Ovary (tissue), 9 donors: Measurements from ENCODE around the gene MAPKAPK2. TPM values are rescaled to one million over a fixed set of nuclear protein-coding genes. Genes with fewer than 3 reads are reported as not detected.
"Not testable (repeated sequence)": the region's sequence is repeated elsewhere in the genome, so short reads cannot be mapped to it uniquely, and the experiment has no call there.

Source experiments
- DNase-seq, 5 donors: peaks; one replicate each; pipeline ENCODE4 v3.0.0-alpha.2; 2019 to 2020
- H3K27ac ChIP-seq, 2 donors: fragments of 200-600 bp; one replicate each; pipeline versions ENCODE4 v1.5.1 to v1.8.0; 2019 to 2022
- H3K27me3 ChIP-seq: fragments of 200-600 bp; one replicate; pipeline ENCODE4 v1.8.0; 2022
- H3K36me3 ChIP-seq: fragments of 200-600 bp; sonication (generic); one replicate; pipeline ENCODE4 v1.5.1; 2019
- H3K4me1 ChIP-seq: one replicate; pipeline ENCODE4 v1.8.1; 2013; ENCODE audit warnings: mild to moderate bottlenecking, moderate library complexity; ENCODE audit not compliant: insufficient read depth
- H3K4me3 ChIP-seq: fragments of 200-600 bp; sonication (generic); one replicate; pipeline ENCODE4 v1.5.1; 2017
- H3K9me3 ChIP-seq, 2 donors: fragments of 200-600 bp in 1 of 2; sonication (generic) in 1 of 2; one replicate each; pipeline versions ENCODE4 v1.5.1 to v1.8.1; 2013 to 2019; ENCODE audit warnings: mild to moderate bottlenecking in 1 of 2, moderate library complexity in 1 of 2
- CTCF ChIP-seq, 3 donors: fragments of 450-650 bp in 2 of 3; fragments of 200-600 bp in 1 of 3; IDR thresholded peaks; one replicate each; pipeline versions ENCODE4 v1.5.1 to v1.8.0; 2016 to 2022; ENCODE audit warnings: antibody characterized with exemption in 3 of 3, mild to moderate bottlenecking in 1 of 3
- EP300 ChIP-seq: sonication (generic); formaldehyde crosslinking; IDR thresholded peaks from one replicate; pipeline ENCODE4 v1.6.1; 2017; ENCODE audit warnings: antibody characterized with exemption
- POLR2A ChIP-seq: fragments of 450-650 bp; IDR thresholded peaks from one replicate; pipeline ENCODE4 v1.6.1; 2017; ENCODE audit warnings: antibody characterized with exemption, mild to moderate bottlenecking, moderate library complexity
- WGBS, 3 donors: extraction: QIAGEN DNeasy Blood & Tissue Kit in 1 of 3; methylation state at CpG; one replicate each; pipeline versions ENCODE4 v1.1.5 to v1.1.7; 2013 to 2017; 5-methylcytosine and 5-hydroxymethylcytosine counted together
- intact Hi-C, 4 donors: fragments of 100-400 bp; cut with DNase I; formaldehyde crosslinking; loops; one replicate each; pipeline versions ENCODE4 v1.11.0 to v1.15.1; 2022 to 2023
- polyA plus RNA-seq, 2 donors: library from polyadenylated mRNA; stranded (reverse); fragments of 200-250 nt in 1 of 2; fragments of 350-450 nt in 1 of 2; fragmentation: Illumina TruSeq in 1 of 2; extraction: RNeasy Lipid Tissue Mini Kit (QIAGEN cat#74804) in 1 of 2; gene quantifications; one replicate each; pipeline ENCODE4 v1.2.3, GENCODE V29; 2013 to 2014
- total RNA-seq, 7 donors: library from RNA; depleted of rRNA in 2 of 7; stranded (reverse); fragments of >200 nt in 2 of 7; fragmentation: NEBNext Ultra II Directional in 3 of 7; extraction: Animal tissue kit (Norgen Biotek cat#: 25700) in 3 of 7; gene quantifications; one replicate each; pipeline versions ENCODE4 v1.1.0 to v1.2.4, GENCODE V29; 2016 to 2023
- donor health status: DM: no; HTN: no; CAD: no; lungs with moderate emphysema.
- donor health status: DM: no; HTN: no; CAD: no.
- donor health status: Bipolar disorder and iron deficiency.
- donor health status: DM: yes; HTN: yes; CAD: no.
- donor health status: DM: no; HTN: no; CAD: no.
- donor health status: DM: yes; HTN: yes; CAD: no.

The MAPKAPK2 gene
- total and polyA plus RNA-seq, 9 donors = 28.4 to 71.2 (median 64.7) TPM

GRCh38 chr1:206774093-206774492 is 89.4 kb downstream of the MAPKAPK2 start:
- Histone ChIP-seq H3K4me3 (no peak overlapping the region), H3K4me1 (no peaks in the 10 kb centered on the region), H3K27ac (no peak overlapping the region), H3K36me3 (no peaks in the 10 kb centered on the region), H3K27me3 (no peaks in the 10 kb centered on the region), H3K9me3 (no peaks in the 10 kb centered on the region)
- WGBS, 3 donors = 75 to 88% (median 77%) methylated on average over 3 of the region's 3 CpGs
- DNase-seq = no peak
- no peak for TF ChIP-seq POLR2A
- no peak for TF ChIP-seq EP300
- TF ChIP-seq CTCF (IDR thresholded peaks at IDR 0.05) = no peak
- intact Hi-C loops = no loop called here

GRCh38 chr1:206776229-206776628 is 91.5 kb downstream of the MAPKAPK2 start:
- WGBS, 3 donors = 83 to 88% (median 85%) methylated on average over 4 of the region's 4 CpGs
- Histone ChIP-seq H3K27ac (no peak overlapping the region), H3K27me3 (no peaks in the 10 kb centered on the region), H3K36me3 (no peaks in the 10 kb centered on the region), H3K4me1 (no peaks in the 10 kb centered on the region), H3K9me3 (no peaks in the 10 kb centered on the region), H3K4me3 (no peak overlapping the region)
- TF ChIP-seq POLR2A = no peak
- no peak for TF ChIP-seq EP300
- no peak for TF ChIP-seq CTCF (IDR thresholded peaks at IDR 0.05)
- intact Hi-C loops = no loop called here
- DNase-seq = no peak

- Histone ChIP-seq H3K27ac (no peak overlapping the region), H3K4me3 (no peak overlapping the region), H3K36me3 (no peaks in the 10 kb centered on the region), H3K9me3 (no peaks in the 10 kb centered on the region), H3K4me1 (no peaks in the 10 kb centered on the region), H3K27me3 (no peaks in the 10 kb centered on the region)
- TF ChIP-seq CTCF (IDR thresholded peaks at IDR 0.05) (no peak), POLR2A (no peak), EP300 (no peak)
- intact Hi-C loops = no loop called here
- WGBS, 3 donors = 91 to 96% (median 94%) methylated on average over 7 of the region's 7 CpGs
- DNase-seq = no peak
These were observed 93.3 kb downstream of the MAPKAPK2 start for GRCh38 chr1:206778031-206778430.

GRCh38 chr1:206778911-206779310 is 94.2 kb downstream of the MAPKAPK2 start:
- 70 to 73% (median 73%) methylated on average over 6 of the region's 6 CpGs for WGBS, 3 donors
- H3K4me3 ChIP-seq, H3K36me3 ChIP-seq, H3K27me3 ChIP-seq, intact Hi-C loops, H3K4me1 ChIP-seq, DNase-seq, H3K9me3 ChIP-seq, H3K27ac ChIP-seq: not testable (repeated sequence)

GRCh38 chr1:206779638-206780037 is 94.9 kb downstream of the MAPKAPK2 start:
- DNase-seq = no peak
- Histone ChIP-seq H3K27me3 (no peaks in the 10 kb centered on the region), H3K9me3 (no peaks in the 10 kb centered on the region), H3K4me3 (no peak overlapping the region), H3K27ac (no peak overlapping the region), H3K4me1 (no peaks in the 10 kb centered on the region), H3K36me3 (no peaks in the 10 kb centered on the region)
- 58 to 73% (median 60%) methylated on average over 2 of the region's 2 CpGs for WGBS, 3 donors
- intact Hi-C loops = no loop called here
- TF ChIP-seq EP300 (no peak), CTCF (IDR thresholded peaks at IDR 0.05) (no peak), POLR2A (no peak)
